AG10803 (cell line): ENCODE results near the gene NUP85.
A peak's percentile ranks its signal among the peaks of the same experiment; 100 is the strongest.

Source experiments
- DNase-seq: peaks from one replicate; pipeline ENCODE4 v3.0.0; 2010; ENCODE audit warnings: low read depth
- H3K4me3 ChIP-seq: 2 replicates; pipeline ENCODE4 v1.5.1; 2011; ENCODE audit warnings: mild to moderate bottlenecking, low read length, control low read depth
- TF ChIP-seq, protein P1 (sequence below): conservative IDR thresholded peaks from 2 replicates; pipeline ENCODE4 v1.5.1; 2011; ENCODE audit warnings: mild to moderate bottlenecking, low read length, control low read depth, inconsistent platforms

The NUP85 gene

DNA sequence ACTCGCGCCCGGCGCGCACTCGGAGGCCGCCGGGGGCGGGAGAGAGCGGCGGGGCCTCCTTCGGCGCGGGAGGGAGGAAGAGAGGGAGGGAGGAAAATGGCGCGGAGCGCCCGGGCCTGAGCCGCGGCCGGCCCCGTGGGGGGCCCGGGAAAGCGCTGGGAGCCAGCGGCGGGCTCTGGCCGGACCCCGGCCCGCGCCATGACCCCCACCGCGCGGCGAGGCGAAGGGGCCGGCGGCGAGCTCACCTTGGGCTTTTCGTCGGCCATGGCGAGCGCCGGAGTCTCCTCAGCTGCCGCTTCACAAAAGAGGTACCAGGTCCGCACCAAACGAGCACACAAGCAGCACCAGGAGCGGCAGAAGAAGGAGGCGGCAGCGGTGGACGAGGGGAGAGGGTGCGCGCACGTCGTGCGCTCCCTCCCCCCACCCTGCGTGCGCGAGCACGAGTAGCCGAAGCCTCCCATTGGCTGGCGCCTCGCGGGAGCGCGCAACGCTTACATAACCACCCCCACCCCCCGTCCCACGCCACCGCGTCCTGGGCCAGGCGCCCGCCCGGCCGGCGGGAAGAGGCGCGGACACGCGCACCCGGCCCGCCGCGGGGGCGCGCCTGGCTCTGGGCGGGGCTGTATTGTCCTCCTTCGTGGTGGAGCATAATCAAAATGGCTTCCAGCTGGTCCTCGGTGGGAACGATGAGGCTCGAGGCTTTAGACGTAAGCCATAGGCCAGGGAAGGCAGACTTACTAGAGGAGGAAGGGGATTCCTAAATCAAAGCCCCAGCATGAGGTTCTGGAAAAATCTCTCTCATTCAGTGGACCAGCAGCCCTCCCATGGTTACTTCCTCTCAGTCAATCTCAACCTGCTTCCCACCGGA is 22.7 kb upstream of the NUP85 start, which contains the start of gene SUMO2:
Gene SUMO2 (minus strand): TSS at position 391 of the 868 bp plus-strand sequence. CDS start 125 bp downstream, at position 266.
- TF ChIP-seq, protein P1, sequence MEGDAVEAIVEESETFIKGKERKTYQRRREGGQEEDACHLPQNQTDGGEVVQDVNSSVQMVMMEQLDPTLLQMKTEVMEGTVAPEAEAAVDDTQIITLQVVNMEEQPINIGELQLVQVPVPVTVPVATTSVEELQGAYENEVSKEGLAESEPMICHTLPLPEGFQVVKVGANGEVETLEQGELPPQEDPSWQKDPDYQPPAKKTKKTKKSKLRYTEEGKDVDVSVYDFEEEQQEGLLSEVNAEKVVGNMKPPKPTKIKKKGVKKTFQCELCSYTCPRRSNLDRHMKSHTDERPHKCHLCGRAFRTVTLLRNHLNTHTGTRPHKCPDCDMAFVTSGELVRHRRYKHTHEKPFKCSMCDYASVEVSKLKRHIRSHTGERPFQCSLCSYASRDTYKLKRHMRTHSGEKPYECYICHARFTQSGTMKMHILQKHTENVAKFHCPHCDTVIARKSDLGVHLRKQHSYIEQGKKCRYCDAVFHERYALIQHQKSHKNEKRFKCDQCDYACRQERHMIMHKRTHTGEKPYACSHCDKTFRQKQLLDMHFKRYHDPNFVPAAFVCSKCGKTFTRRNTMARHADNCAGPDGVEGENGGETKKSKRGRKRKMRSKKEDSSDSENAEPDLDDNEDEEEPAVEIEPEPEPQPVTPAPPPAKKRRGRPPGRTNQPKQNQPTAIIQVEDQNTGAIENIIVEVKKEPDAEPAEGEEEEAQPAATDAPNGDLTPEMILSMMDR = no peak
- peak; percentile 96 for DNase-seq
- H3K4me3 ChIP-seq = peak within 1 kb of the TSS; percentile 93

DNA sequence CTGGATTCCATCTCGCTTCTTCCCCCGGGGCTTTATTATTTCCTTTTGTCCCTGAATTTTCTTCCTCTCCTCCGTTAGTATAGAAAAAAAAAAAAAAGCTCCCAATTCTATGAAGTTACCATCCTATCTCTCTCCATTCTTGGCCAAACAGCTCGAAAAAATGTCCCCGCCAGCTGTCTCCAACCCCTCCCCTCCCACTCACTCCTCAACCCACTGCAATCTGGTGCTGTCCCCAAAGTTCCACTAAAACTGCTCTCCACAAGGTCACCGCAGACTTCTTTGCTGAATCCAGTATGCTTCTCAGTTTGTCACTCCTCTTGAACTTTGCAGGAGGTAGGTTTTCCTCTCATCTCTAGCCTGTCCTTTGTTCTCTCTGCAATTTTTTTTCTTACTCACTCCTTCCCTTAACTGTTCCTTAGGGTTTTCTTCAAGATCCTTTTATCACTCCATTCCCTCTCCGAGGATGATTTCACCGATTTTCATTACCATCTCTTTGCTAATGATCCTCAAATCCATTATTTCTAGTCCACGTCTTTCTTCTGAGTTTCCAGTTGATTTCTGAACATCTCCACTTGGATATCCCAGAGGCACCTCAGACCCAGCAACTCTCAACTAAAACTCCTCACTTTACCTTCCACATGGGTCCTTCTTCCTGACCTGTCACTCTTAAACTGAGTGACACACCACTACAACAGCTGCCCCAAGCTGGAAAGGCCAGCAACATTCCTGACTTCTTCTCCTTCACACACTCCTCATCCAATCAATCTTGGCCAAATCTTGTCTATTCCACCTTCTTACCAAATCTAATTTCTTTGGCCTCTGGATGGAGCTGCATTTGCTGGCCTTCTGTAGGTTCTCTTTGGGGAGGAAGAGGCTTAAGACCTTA is 21.2 kb upstream of the NUP85 start:
- H3K4me3 ChIP-seq = no peak overlapping the region
- TF ChIP-seq, protein P1 = no peak
- no peak for DNase-seq

DNA sequence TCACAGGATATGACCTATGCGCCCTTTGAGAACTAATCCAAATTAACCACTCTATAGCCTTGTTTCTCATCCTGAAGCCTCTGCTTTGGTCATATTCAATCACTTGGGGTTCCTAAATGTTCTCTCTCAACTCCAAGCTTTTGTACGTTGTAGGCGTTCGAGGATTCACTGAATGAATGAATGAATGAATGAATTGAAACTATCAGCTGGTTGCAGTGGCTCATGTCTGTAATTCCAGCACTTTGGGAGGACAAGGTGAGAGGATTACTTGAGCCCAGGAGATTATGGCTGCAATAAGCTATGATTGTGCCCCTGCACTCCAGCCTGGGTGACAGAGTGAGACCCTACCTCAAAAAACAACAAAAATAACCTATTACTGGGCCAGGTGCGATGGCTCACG is 16.9 kb upstream of the NUP85 start:
- TF ChIP-seq, protein P1 = no peak
- DNase-seq = no peak
- H3K4me3 ChIP-seq = no peak overlapping the region

DNA sequence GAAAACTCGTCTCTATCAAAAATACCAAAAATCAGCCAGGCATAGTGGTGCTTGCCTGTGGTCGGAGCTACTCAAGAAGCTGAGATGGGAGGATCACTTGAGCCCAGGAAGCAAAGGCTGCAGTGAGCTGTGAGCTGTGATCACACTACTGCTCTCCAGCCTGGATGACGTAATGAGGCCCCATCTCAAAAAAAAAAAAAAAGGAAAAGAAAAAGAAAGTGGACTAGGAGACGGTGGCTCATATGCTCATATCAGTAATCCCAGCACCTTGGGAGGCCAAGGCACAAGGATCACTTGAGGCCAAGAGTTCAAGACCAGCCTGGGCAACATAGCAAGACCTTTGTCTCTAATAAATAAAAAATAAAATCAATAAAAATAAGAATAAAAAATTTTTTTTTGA is 13.9 kb upstream of the NUP85 start:
- H3K4me3 ChIP-seq = no peak overlapping the region
- TF ChIP-seq, protein P1 = no peak
- peak; percentile 25 for DNase-seq

DNA sequence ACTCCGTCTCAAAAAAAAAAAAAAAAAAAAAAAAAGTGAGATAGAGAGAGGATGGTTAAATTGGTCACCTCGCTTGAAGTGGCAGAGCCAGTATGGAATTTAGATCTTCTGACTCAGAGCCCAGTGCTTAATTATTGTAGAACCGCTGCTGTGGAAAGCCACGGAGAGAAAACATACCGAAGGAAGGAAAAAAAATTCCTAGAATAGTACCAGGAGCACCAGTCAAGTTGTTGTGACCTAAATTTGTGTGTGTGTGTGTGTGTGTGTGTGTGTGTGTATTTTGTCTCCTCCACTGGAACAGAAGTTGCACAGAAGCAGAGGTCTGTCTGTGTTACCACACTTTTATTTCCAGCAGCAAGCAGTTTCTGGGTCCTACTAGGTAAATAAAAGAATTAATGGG is 10.6 kb upstream of the NUP85 start:
- TF ChIP-seq, protein P1 = no peak
- DNase-seq = peak; percentile 49
- H3K4me3 ChIP-seq = no peak overlapping the region

DNA sequence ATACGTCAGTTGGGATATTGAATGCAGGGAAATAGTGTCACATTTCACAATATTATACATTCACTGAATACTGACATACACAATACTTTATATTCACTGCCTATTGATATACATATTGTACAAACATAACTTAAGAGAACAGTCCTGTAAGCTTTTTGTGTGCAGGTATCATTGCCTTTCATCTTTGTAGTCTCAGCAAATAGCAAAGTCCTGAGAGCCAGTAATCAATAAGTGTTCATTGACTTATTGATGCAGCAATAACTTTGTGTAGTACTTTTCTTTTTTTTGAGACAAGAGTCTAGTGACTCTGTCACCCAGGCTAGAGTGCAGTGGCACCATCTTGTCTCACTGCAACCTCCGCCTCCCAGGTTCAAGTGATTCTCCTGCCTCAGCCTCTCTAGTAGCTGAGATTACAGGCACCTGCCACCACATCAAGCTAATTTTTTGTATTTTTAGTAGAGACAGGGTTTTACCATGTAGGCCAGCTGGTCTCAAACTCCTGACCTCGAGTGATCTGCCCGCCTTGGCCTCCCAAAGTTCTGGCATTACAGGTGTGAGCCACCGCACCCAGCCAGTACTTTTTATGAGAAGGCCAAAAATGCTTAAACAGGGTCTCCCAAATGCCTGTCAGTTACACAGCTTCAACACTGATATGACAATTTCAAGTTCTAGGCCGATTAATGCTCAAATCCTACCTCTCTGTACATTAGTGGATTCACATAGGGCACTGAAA is 5.4 kb upstream of the NUP85 start:
- no peak overlapping the region for H3K4me3 ChIP-seq
- TF ChIP-seq, protein P1 = no peak
- no peak for DNase-seq
